ENCODE measurements around the gene CDK2AP2. TPM values are rescaled to one million over a fixed set of nuclear protein-coding genes. Genes with fewer than 3 reads are reported as not detected.

CDK2AP2 gene
- total and polyA plus RNA-seq, 2 donors (not counting 3 experiments of a cell fraction or from before 2014, with no cell fraction given), result 81.2 to 143 TPM

DNA sequence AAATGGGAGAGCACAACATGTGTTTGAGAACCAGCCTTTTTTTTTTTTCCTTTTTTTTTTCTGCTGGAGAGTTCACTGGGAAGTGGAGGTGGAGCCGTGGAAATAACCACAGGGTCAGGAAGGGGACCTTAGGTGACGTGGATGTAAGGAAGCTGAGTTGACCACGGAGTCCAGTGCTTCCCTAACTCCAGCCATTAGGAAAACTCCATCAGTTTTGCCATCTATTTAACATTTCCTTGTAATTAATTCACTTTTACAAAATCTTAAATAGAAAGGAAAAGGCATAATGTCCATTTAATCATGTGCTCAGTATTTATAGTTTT, 2.0 kb upstream of the CDK2AP2 start:
- H3K4me2 ChIP-seq (ENCODE audit: insufficient read depth, low read length), result no peak overlapping the region
- no TSS peak for BruUV-seq (replicated peaks)
- peaks cover 0 to 4% of the 10 kb centered on the region in 2 experiments for H3K36me3 ChIP-seq (ENCODE audit: control insufficient read depth in 2 of 2, extremely low read depth in 1 of 2, insufficient read depth in 2 of 2, low read length in 2 of 2)
- no peak overlapping the region for H3K9ac ChIP-seq (replicated peaks; ENCODE audit: extremely low read depth, insufficient read depth, low read length)
- peaks cover 0 to 6% of the 10 kb centered on the region in 2 experiments for H3K27me3 ChIP-seq (ENCODE audit: control insufficient read depth in 2 of 2, insufficient read depth in 2 of 2, low read length in 2 of 2)
- H3K79me2 ChIP-seq (ENCODE audit: control insufficient read depth, insufficient read depth, low read length), result peaks cover 11% of the 10 kb centered on the region
- POLR2A ChIA-PET, result no interaction called here
- H3K4me1 ChIP-seq (ENCODE audit: control insufficient read depth, extremely low read depth, insufficient read depth, low read length), result peaks cover 29% of the 10 kb centered on the region
- dilution Hi-C loops (cut with MboI; ENCODE audit: extremely low pct_ligation_motif_present, low sequenced_read_pairs), result no loop called here
- TF ChIP-seq GATA2 (IDR thresholded peaks at IDR 0.05; ENCODE audit: insufficient read depth, insufficient read length, low read depth, low read length), result no peak
- no peak for TF ChIP-seq EZH2 (IDR thresholded peaks at IDR 0.05; ENCODE audit: borderline replicate concordance, low read depth, low read length, severe bottlenecking)
- TF ChIP-seq, protein P1, sequence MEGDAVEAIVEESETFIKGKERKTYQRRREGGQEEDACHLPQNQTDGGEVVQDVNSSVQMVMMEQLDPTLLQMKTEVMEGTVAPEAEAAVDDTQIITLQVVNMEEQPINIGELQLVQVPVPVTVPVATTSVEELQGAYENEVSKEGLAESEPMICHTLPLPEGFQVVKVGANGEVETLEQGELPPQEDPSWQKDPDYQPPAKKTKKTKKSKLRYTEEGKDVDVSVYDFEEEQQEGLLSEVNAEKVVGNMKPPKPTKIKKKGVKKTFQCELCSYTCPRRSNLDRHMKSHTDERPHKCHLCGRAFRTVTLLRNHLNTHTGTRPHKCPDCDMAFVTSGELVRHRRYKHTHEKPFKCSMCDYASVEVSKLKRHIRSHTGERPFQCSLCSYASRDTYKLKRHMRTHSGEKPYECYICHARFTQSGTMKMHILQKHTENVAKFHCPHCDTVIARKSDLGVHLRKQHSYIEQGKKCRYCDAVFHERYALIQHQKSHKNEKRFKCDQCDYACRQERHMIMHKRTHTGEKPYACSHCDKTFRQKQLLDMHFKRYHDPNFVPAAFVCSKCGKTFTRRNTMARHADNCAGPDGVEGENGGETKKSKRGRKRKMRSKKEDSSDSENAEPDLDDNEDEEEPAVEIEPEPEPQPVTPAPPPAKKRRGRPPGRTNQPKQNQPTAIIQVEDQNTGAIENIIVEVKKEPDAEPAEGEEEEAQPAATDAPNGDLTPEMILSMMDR (IDR thresholded peaks at IDR 0.05; ENCODE audit: extremely low read depth in 1 of 2, insufficient read depth in 1 of 2, low read depth in 1 of 2, low read length in 2 of 2), result no peak
- TF ChIP-seq MYC (IDR thresholded peaks at IDR 0.05; ENCODE audit: low read depth, low read length), result no peak
- no peak for TF ChIP-seq JUN (IDR thresholded peaks at IDR 0.05; ENCODE audit: borderline replicate concordance, insufficient read depth, insufficient read length, low read depth)
- TF ChIP-seq, protein P2, sequence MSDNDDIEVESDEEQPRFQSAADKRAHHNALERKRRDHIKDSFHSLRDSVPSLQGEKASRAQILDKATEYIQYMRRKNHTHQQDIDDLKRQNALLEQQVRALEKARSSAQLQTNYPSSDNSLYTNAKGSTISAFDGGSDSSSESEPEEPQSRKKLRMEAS (IDR thresholded peaks at IDR 0.05; ENCODE audit: insufficient read depth, insufficient read length), result no peak
- no peak for TF ChIP-seq POLR2A (IDR thresholded peaks at IDR 0.05; ENCODE audit: low read depth, low read length)
- TF ChIP-seq POLR2AphosphoS5 (IDR thresholded peaks at IDR 0.05; ENCODE audit: insufficient read depth, low read depth, low read length), result no peak
- TF ChIP-seq FOS (IDR thresholded peaks at IDR 0.05; ENCODE audit: borderline replicate concordance, insufficient read depth, low read length), result no peak
- no peaks in the 10 kb centered on the region for H3K9me1 ChIP-seq (replicated peaks; ENCODE audit: control insufficient read depth, extremely low read depth, insufficient read depth, low read length)
- no peaks in the 10 kb centered on the region for H3K9me3 ChIP-seq (replicated peaks; ENCODE audit: control insufficient read depth, insufficient read depth, low read length)
- no peak overlapping the region for H3K27ac ChIP-seq (ENCODE audit: insufficient read depth, low read depth, low read length)
- H2AFZ ChIP-seq (ENCODE audit: low read depth, low read length), result no peak overlapping the region
- CTCF ChIA-PET, result no interaction called here
- H3K4me3 ChIP-seq (replicated peaks in 1 of 3; ENCODE audit: insufficient read depth in 1 of 3, low read depth in 1 of 3, low read length in 3 of 3), result no peak overlapping the region
- no peaks in the 10 kb centered on the region for H4K20me1 ChIP-seq (replicated peaks; ENCODE audit: control insufficient read depth, extremely low read depth, insufficient read depth, low read length)
- intact Hi-C loops (cut with micrococcal nuclease), result no loop called here
- FAIRE-seq (no peak), DNase-seq (ENCODE audit: low read depth, low spot score) (no peak)

All from endothelial cell of umbilical vein (primary cell).